ENCODE results near the gene XRN1. TPM values are rescaled to one million over a fixed set of nuclear protein-coding genes. Genes with fewer than 3 reads are reported as not detected.
"Not testable (repeated sequence)": the region's sequence is repeated elsewhere in the genome, so short reads cannot be mapped to it uniquely, and the experiment has no call there.

The XRN1 gene
- polyA plus RNA-seq, 3 donors from 2014 or later, result 59.5 to 96.1 (median 60.8) TPM

DNA sequence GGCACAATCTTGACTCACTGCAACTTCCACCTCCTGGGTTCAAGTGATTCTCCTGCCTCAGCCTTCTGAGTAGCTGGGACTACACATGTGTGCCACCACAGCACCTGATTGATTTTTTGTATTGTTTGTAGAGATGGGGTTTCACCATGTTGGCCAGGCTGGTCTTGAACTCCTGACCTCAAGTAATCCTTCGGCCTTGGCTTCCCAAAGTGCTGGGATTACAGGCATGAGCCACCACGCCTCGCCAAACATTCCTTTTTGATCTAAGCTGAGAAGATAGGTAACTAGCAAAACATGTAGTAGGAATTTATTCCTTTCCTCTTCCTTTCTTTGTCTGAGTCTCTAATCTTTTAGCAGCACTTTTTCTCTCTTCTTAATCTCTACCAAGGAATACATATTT lies 95.1 kb downstream of the XRN1 start:
- peaks cover 25 to 39% (median 32%) of the 10 kb centered on the region in 3 donors for H3K36me3 Mint-ChIP-seq
- DNase-seq; H3K27me3 Mint-ChIP-seq (ENCODE audit: low read depth in 3 of 3); H3K9me3 Mint-ChIP-seq; H3K27ac Mint-ChIP-seq; H3K4me1 Mint-ChIP-seq; H3K4me3 Mint-ChIP-seq: not testable (repeated sequence)

DNA sequence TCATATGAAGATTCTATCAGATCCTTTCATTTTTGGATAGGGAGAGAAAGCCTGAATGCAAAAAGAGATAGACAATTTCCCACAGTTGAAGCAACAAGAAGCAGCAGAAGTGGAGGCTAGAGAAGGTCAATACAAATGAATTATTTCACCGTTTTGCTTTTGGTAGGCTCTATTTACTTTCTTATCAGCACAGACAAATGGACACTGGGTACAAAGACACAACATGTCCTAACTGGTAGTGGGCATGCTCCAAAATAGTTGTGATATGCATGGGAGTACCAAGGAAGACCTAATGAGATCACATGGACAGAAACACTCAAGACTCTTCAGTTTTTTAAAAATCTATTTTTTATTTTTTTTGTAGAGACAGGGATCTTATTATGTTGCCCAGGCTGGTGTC lies 99.4 kb downstream of the XRN1 start:
- no peak for DNase-seq
- peaks cover 7 to 19% (median 18%) of the 10 kb centered on the region in 3 donors for H3K36me3 Mint-ChIP-seq

DNA sequence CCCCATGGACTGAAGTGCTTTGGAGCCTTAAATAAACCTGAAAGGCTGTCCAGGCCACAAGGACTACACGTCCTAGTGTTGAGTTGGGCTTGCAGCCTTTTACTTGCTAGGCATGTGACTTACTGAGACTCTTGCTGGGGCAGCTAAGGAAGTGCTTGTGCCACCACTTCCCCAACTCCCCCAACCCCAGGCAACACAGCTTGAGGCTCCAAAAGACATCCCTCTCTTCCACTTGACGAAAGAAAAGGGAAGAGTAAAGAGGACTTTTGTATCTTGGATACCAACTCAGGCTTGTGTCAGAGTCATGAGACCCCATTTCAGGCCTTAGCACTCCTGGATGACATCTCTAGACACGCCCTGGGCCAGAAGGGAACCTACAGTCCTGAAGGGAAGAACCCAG lies 109.8 kb downstream of the XRN1 start:
- peak overlapping the region in 1 of 6 donors; percentile 76 for H3K27ac Mint-ChIP-seq
- peaks cover 0 to 2% (median 0%) of the 10 kb centered on the region in 3 donors for H3K27me3 Mint-ChIP-seq (ENCODE audit: low read depth in 3 of 3)
- no peak for DNase-seq
- H3K36me3 Mint-ChIP-seq, result peaks cover 49 to 57% (median 51%) of the 10 kb centered on the region in 3 donors
- peaks cover 0 to 11% (median 1%) of the 10 kb centered on the region in 6 donors for H3K9me3 Mint-ChIP-seq
- peaks cover 8 to 37% of the 10 kb centered on the region in 2 donors for H3K4me1 Mint-ChIP-seq
- no peak overlapping the region for H3K4me3 Mint-ChIP-seq

More for the DNA sequence above, 99.4 kb downstream of the XRN1 start:
- no peaks in the 10 kb centered on the region for H3K4me1 Mint-ChIP-seq
- no peaks in the 10 kb centered on the region for H3K27me3 Mint-ChIP-seq (ENCODE audit: low read depth in 3 of 3)
- peak overlapping the region in 2 of 6 donors; percentile 12 to 58 for H3K27ac Mint-ChIP-seq
- H3K9me3 Mint-ChIP-seq, result no peaks in the 10 kb centered on the region
- H3K4me3 Mint-ChIP-seq, result no peak overlapping the region

DNA sequence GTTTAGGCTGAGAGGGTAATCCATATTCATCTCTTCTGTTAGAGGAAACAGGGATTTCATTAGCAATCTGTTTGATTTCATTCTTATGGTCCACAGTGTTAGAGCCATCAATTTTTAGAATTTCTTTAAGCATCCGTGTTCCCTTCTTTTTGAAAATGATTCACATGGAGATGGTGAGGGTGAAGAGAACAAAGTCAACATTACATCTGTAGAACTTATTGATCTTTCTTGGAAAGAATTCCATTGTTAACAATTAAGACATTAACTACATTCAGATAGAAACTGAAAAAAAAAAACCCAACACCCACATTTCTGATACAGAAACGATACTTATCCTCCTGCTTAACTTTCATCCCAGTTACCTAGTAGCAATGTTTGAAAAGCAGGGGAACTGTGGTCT lies 115.4 kb downstream of the XRN1 start:
- no peak overlapping the region for H3K4me3 Mint-ChIP-seq
- no peaks in the 10 kb centered on the region for H3K27me3 Mint-ChIP-seq (ENCODE audit: low read depth in 3 of 3)
- H3K36me3 Mint-ChIP-seq, result peaks cover 23 to 42% (median 32%) of the 10 kb centered on the region in 3 donors
- H3K9me3 Mint-ChIP-seq, result no peaks in the 10 kb centered on the region
- H3K4me1 Mint-ChIP-seq, result peaks cover 3% of the 10 kb centered on the region in 2 donors
- H3K27ac Mint-ChIP-seq, result no peak overlapping the region
- no peak for DNase-seq

DNA sequence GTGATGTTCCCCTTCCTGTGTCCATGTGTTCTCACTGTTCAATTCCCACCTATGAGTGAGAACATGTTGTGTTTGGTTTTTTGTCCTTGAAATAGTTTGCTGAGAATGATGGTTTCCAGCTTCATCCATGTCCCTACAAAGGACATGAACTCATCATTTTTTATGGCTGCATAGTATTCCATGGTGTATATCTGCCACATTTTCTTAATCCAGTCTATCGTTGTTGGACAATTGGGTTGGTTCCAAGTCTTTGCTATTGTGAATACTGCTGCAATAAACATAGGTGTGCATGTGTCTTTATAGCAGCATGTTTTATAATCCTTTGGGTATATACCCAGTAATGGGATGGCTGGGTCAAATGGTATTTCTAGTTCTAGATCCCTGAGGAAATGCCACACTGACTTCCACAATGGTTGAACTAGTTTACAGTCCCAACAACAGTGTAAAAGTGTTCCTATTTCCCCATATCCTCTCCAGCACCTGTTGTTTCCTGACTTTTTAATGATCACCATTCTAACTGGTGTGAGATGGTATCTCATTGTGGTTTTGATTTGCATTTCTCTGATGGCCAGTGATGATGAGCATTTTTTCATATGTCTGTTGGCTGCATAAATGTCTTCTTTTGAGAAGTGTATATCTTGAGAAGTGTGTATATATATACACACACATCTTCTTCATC lies 123.4 kb downstream of the XRN1 start:
- Mint-ChIP-seq H3K36me3 (peaks cover 32 to 58% (median 46%) of the 10 kb centered on the region in 3 donors), H3K27ac (peak overlapping the region in 1 of 6 donors; percentile 45)
- DNase-seq; H3K4me1 Mint-ChIP-seq; H3K9me3 Mint-ChIP-seq; H3K27me3 Mint-ChIP-seq (ENCODE audit: low read depth in 3 of 3); H3K4me3 Mint-ChIP-seq: not testable (repeated sequence)

DNA sequence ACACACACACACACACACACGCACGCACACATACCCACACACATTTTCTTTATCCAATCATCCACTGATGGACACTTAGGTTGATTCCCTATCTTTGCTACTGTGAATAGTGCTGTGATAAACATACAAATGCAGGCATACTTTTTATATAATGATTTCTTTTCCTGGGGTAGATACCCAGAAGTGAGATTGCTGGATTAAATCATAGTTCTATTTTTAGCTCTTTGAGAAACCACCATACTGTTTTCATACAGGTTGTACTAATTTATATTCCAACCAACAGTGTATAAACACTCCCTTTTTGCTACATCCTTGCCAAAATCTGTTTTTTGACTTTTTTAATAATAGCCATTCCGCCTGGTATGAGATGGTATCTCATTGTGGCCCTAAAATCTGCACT lies 127.9 kb downstream of the XRN1 start:
- Mint-ChIP-seq H3K27me3 (ENCODE audit: low read depth in 3 of 3) (peaks cover 0 to 2% (median 0%) of the 10 kb centered on the region in 3 donors), H3K27ac (peak overlapping the region in 5 of 6 donors; percentile 0 to 77 (median 37)), H3K4me3 (no peak overlapping the region), H3K36me3 (peaks cover 15 to 30% (median 30%) of the 10 kb centered on the region in 3 donors), H3K4me1 (no peaks in the 10 kb centered on the region), H3K9me3 (no peaks in the 10 kb centered on the region)
- DNase-seq, result no peak

DNA sequence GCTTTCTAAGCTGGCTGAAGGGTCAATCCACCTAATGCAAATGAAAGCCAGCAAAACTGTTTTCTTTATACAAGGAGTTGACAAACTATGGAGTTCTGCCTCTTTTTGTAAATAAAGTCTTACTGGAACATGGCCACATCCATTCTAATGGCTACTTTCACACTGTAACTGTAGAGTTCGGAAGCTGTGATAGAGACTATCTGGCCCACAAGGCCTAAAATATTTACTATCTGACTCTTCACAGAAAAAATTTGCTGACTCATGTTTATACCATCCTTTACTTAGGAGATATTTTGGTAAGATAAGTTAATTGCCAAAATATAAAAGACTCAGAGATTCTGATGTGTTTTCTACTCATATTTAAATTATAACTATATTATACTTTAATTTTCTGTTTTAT lies 128.7 kb downstream of the XRN1 start:
- no peaks in the 10 kb centered on the region for H3K4me1 Mint-ChIP-seq
- H3K27ac Mint-ChIP-seq, result peak overlapping the region in 1 of 6 donors; percentile 17
- no peaks in the 10 kb centered on the region for H3K9me3 Mint-ChIP-seq
- H3K4me3 Mint-ChIP-seq, result no peak overlapping the region
- DNase-seq, result no peak
- peaks cover 12 to 27% (median 26%) of the 10 kb centered on the region in 3 donors for H3K36me3 Mint-ChIP-seq
- H3K27me3 Mint-ChIP-seq (ENCODE audit: low read depth in 3 of 3), result peaks cover 0 to 2% (median 0%) of the 10 kb centered on the region in 3 donors

DNA sequence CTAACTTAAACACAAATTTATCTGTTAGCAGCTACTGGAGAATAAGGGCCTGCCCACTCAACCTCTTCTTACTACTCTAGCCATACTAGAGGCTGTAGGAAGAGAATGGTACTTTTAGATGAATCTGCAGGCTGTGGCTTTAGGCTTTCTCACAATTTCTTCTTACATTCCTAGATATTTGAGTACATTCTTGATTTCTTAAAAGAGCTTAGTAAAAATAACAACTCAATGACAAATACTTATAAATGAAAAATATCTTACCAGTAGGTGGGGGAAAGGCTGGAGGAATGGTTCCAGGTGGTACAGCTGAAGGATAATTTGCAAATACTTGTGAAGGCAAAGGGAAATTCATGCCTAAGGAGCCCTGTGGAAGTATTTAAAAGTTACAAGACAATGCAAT lies 129.5 kb downstream of the XRN1 start:
- no peaks in the 10 kb centered on the region for H3K4me1 Mint-ChIP-seq
- H3K36me3 Mint-ChIP-seq, result peaks cover 16 to 31% (median 26%) of the 10 kb centered on the region in 3 donors
- H3K27me3 Mint-ChIP-seq (ENCODE audit: low read depth in 3 of 3), result peaks cover 0 to 2% (median 0%) of the 10 kb centered on the region in 3 donors
- H3K4me3 Mint-ChIP-seq, result no peak overlapping the region
- no peaks in the 10 kb centered on the region for H3K9me3 Mint-ChIP-seq
- H3K27ac Mint-ChIP-seq, result peak overlapping the region in 4 of 6 donors; percentile 8 to 49 (median 33)
- DNase-seq, result no peak

DNA sequence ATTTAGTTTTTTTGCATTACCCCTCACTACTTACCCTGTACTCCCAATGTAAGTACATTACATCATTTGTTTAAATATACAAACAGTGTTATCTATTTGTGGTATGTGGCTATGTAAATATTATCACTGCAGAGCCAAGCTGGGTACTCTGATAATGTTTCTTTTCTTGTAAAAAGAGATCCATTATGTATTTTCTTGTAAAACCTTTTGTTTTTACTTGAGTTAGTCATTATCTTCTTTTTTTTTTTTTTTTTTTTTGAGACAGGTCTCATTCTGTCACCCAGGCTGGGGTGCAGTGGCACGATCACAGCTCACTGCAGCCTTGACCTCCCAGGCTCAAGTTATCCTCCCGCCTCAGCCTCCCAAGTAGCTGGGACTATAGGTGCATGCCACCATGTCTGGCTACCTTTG lies 131.9 kb downstream of the XRN1 start:
- H3K9me3 Mint-ChIP-seq; H3K27me3 Mint-ChIP-seq (ENCODE audit: low read depth in 3 of 3); DNase-seq; H3K4me1 Mint-ChIP-seq; H3K4me3 Mint-ChIP-seq: not testable (repeated sequence)
- Mint-ChIP-seq H3K36me3 (peaks cover 17 to 42% (median 32%) of the 10 kb centered on the region in 3 donors), H3K27ac (peak overlapping the region in 1 of 6 donors; percentile 20)

DNA sequence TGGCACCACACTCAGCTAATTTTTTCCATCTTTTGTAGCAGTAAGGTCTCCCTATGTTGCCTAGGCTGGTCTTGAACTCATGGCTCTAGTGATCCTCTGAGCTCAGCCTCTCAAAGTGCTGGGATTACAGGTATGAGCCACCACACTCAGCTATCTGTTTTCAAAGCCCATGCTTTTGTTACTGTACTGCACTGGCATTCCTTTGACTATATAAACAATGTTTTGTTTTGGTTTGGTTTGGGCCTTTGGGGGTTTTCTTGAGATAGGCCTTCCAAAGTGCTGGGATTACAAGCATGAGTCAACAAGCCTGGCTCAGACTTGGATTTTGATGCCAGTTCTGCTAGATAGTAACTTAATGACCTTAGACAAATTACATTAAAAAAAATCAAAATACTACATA lies 132.8 kb downstream of the XRN1 start:
- no peak for DNase-seq
- H3K4me1 Mint-ChIP-seq, result no peaks in the 10 kb centered on the region
- no peak overlapping the region for H3K27ac Mint-ChIP-seq
- no peak overlapping the region for H3K4me3 Mint-ChIP-seq
- H3K36me3 Mint-ChIP-seq, result peaks cover 18 to 42% (median 32%) of the 10 kb centered on the region in 3 donors
- H3K27me3 Mint-ChIP-seq (ENCODE audit: low read depth in 3 of 3), result peaks cover 0 to 1% (median 0%) of the 10 kb centered on the region in 3 donors
- H3K9me3 Mint-ChIP-seq, result no peaks in the 10 kb centered on the region

DNA sequence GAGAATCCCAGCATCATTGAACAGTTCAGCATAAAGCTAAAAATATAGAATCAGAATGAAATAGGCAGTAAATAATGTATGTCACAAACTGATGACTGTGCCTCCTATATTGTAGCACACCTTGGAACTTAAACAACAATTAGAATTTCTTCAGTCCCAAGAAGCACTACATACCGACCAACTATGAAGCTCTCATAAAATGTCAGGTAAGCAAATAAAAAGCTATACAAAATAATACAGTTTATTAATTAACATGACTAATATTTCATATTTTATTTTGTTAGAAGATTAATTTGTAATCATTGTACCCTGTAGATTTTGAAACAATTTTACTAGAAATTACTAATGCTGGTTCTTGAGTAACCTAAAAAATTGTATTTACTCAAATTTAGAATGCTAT lies 137.4 kb downstream of the XRN1 start:
- Mint-ChIP-seq H3K9me3 (no peaks in the 10 kb centered on the region), H3K4me1 (peaks cover 0 to 1% of the 10 kb centered on the region in 2 donors), H3K36me3 (peaks cover 11 to 33% (median 24%) of the 10 kb centered on the region in 3 donors), H3K27ac (peak overlapping the region in 1 of 6 donors; percentile 59), H3K4me3 (no peak overlapping the region), H3K27me3 (ENCODE audit: low read depth in 3 of 3) (peaks cover 0 to 1% (median 0%) of the 10 kb centered on the region in 3 donors)
- DNase-seq, result no peak

DNA sequence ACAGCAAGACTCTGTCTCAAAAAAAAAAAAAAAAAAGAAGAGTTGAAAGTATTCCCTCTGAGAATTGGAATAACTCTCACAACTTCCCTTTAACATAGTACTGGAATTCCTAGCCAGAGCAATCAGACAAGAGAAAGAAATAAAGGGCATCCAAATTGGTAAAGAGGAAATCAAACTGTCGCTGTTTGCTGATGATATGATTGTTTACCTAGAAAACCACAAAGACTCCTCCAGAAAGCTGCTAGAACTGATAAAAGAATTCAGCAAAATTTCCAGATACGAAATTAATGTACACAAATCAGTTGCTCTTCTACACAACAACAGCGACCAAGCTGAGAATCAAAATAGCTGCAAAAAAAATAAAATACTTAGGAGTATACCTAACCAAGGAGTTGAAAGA lies 145.0 kb downstream of the XRN1 start:
- peaks cover 30 to 45% (median 37%) of the 10 kb centered on the region in 3 donors for H3K36me3 Mint-ChIP-seq
- not testable (repeated sequence) for H3K4me1 Mint-ChIP-seq; H3K27me3 Mint-ChIP-seq (ENCODE audit: low read depth in 3 of 3); DNase-seq; H3K4me3 Mint-ChIP-seq
- H3K9me3 Mint-ChIP-seq, result peaks cover 0 to 30% (median 9%) of the 10 kb centered on the region in 6 donors
- H3K27ac Mint-ChIP-seq, result peak overlapping the region in 1 of 6 donors; percentile 19

DNA sequence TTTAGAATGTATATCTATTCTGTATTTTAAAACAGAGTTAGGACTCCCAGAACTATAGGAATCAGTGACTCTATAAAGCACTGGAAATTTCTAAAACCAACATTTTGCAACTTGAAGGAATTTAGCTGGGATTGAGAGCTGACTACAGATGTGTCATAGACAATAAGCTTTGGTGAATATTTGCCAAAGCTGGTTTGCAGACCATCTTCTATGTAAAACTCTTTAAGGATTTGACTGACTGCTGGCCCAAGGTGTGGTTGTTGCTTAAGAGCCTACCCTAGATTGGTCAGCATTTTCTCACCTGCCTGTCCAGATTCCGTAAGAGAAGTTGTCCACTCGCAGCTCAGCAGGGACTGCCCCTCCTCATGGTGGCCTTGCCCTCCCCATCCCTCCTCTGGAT lies 149.2 kb downstream of the XRN1 start:
- no peak for DNase-seq
- Mint-ChIP-seq H3K27ac (no peak overlapping the region), H3K4me1 (no peaks in the 10 kb centered on the region), H3K27me3 (ENCODE audit: low read depth in 3 of 3) (peaks cover 0 to 3% (median 2%) of the 10 kb centered on the region in 3 donors), H3K9me3 (peaks cover 0 to 14% (median 8%) of the 10 kb centered on the region in 6 donors), H3K4me3 (no peak overlapping the region), H3K36me3 (peaks cover 14 to 22% (median 15%) of the 10 kb centered on the region in 3 donors)

DNA sequence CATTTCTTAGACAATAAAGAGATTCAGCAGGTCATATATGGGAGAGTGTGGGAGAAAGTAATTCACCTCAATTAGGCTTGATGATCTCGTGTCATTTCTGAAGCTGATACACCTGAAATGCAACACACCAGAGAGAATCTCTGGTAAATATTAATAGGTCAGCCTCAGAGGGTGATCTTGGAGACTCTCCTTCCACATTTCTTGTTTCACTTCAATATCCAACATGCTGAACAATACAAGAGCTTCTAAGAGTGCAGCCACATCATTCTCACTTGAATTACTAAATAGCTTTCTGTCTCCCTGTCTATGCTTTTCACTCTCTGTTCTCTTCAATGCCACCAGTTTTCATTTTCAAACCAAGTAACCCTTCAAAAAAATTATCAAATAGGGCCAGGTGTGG lies 151.3 kb downstream of the XRN1 start:
- no peak for DNase-seq
- peaks cover 0 to 3% (median 2%) of the 10 kb centered on the region in 3 donors for H3K27me3 Mint-ChIP-seq (ENCODE audit: low read depth in 3 of 3)
- no peak overlapping the region for H3K27ac Mint-ChIP-seq
- H3K4me1 Mint-ChIP-seq, result no peaks in the 10 kb centered on the region
- peaks cover 2 to 10% (median 3%) of the 10 kb centered on the region in 3 donors for H3K36me3 Mint-ChIP-seq
- peaks cover 0 to 5% (median 0%) of the 10 kb centered on the region in 6 donors for H3K9me3 Mint-ChIP-seq
- H3K4me3 Mint-ChIP-seq, result no peak overlapping the region

Data from immature natural killer cell (primary cell).